Measurements from ENCODE around the gene DTWD1. TPM values are rescaled to one million over a fixed set of nuclear protein-coding genes. Genes with fewer than 3 reads are reported as not detected.
"Not testable (repeated sequence)": the region's sequence is repeated elsewhere in the genome, so short reads cannot be mapped to it uniquely, and the experiment has no call there.

DTWD1 gene
- total RNA-seq, 4 donors from 2014 or later: 16.2 to 36.0 (median 27.8) TPM

DNA sequence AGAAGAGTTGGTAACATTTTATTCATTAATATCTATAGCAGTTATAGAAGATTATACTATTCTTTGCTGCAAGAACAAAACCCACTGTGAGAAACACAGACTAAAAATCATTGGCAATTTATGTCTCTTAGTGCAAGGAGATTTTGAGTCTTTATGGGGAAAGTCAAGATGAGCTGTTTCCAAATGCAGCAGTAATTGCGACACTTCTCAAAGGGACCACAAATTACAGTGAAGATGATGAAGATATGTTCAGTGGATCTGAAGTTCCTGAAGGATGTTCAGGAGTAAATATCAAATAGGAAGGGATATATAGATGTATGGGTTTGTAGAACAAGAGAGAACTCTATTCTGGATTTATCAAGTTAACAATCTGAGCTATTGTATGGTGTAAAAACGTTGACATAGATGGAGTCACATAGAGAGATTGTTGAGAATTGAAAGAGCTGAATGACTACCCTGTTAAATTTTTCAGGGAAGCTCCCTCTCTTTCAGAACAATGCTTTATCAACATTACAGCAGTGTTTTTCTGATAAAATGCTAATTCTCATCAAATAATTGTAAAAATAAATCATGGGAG, 71.8 kb downstream of the DTWD1 start:
- 76 to 79% methylated on average over 2 of the region's 2 CpGs for WGBS, 2 donors
- no peaks in the 10 kb centered on the region for H3K4me1 ChIP-seq
- H3K9me3 ChIP-seq: no peaks in the 10 kb centered on the region
- no peak for DNase-seq
- no peaks in the 10 kb centered on the region for H3K27me3 ChIP-seq
- H3K4me3 ChIP-seq (replicated peaks in 1 of 3): no peak overlapping the region
- intact Hi-C loops (cut with DNase I): no loop called here
- TF ChIP-seq, protein P1, sequence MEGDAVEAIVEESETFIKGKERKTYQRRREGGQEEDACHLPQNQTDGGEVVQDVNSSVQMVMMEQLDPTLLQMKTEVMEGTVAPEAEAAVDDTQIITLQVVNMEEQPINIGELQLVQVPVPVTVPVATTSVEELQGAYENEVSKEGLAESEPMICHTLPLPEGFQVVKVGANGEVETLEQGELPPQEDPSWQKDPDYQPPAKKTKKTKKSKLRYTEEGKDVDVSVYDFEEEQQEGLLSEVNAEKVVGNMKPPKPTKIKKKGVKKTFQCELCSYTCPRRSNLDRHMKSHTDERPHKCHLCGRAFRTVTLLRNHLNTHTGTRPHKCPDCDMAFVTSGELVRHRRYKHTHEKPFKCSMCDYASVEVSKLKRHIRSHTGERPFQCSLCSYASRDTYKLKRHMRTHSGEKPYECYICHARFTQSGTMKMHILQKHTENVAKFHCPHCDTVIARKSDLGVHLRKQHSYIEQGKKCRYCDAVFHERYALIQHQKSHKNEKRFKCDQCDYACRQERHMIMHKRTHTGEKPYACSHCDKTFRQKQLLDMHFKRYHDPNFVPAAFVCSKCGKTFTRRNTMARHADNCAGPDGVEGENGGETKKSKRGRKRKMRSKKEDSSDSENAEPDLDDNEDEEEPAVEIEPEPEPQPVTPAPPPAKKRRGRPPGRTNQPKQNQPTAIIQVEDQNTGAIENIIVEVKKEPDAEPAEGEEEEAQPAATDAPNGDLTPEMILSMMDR (IDR thresholded peaks at IDR 0.05): no peak
- no peak for TF ChIP-seq POLR2A (IDR thresholded peaks at IDR 0.05)
- H3K27ac ChIP-seq: no peak overlapping the region
- H3K36me3 ChIP-seq: no peaks in the 10 kb centered on the region

DNA sequence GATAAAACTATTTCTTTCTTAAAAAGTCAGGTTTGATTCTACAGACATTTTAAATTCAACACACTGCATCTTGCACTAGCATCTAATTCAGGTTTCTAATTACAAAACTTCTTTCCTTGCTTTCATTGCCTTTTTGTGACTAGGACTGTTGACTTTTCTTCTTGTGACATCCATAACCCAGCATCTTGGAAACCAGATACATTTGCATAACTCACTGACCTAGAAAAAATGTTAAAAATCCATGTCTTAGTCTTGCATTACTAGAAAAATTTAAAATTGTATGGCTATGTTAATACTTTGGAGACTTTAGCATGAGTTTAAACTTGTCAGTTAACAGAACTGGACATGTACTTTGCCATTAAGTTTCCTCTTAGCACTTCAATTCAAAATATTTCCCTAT, 72.7 kb downstream of the DTWD1 start:
- DNase-seq: no peak
- TF ChIP-seq, protein P1 (IDR thresholded peaks at IDR 0.05): no peak
- TF ChIP-seq POLR2A (IDR thresholded peaks at IDR 0.05): no peak
- Histone ChIP-seq H3K27me3 (no peaks in the 10 kb centered on the region), H3K27ac (no peak overlapping the region), H3K4me1 (no peaks in the 10 kb centered on the region), H3K36me3 (no peaks in the 10 kb centered on the region), H3K9me3 (no peaks in the 10 kb centered on the region), H3K4me3 (replicated peaks in 1 of 3) (no peak overlapping the region)
- intact Hi-C loops (cut with DNase I): no loop called here

DNA sequence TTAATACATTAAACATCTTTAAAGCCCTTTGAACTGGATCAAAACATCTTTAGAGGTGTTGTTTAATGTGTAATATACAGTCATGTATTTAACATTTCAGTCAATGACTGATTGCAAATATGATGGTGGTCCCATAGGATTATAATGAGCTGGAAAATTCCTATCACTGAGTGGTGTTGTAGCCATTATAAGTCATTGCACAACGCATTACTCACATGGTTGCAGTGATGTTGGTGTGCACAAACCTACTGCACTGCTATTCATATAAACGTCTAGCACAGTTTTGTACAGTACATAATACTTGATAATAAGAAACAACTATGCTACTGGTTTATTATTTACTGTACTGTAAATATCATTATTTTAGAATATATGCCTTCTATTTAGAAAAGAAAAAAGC, 75.6 kb downstream of the DTWD1 start:
- Histone ChIP-seq H3K4me3 (replicated peaks in 1 of 3) (no peak overlapping the region), H3K36me3 (no peaks in the 10 kb centered on the region), H3K27ac (no peak overlapping the region), H3K9me3 (no peaks in the 10 kb centered on the region), H3K27me3 (no peaks in the 10 kb centered on the region), H3K4me1 (no peaks in the 10 kb centered on the region)
- WGBS, 2 donors: 81 to 93% methylated on average over 2 of the region's 2 CpGs
- TF ChIP-seq, protein P1 (IDR thresholded peaks at IDR 0.05): no peak
- no peak for TF ChIP-seq POLR2A (IDR thresholded peaks at IDR 0.05)
- no peak for DNase-seq
- intact Hi-C loops (cut with DNase I): no loop called here

DNA sequence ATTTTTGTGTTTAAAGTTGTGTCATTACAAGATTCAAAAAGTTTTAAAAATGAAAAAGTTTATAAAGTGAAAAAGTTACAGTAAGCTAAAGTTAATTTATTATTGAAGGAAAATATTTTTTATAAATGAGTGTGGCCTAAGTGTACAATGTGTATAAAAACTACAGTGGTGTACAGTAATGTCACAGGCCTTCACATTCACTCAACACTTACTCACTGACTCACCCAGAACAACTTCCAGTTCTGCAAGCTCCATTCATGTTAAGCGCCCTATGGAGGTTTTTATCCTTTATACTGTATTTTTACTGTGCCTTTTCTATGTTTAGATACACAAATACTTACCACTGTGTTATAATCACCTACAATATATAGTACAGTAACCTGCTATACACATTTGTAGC, 76.3 kb downstream of the DTWD1 start:
- DNase-seq: no peak
- H3K4me1 ChIP-seq: no peaks in the 10 kb centered on the region
- intact Hi-C loops (cut with DNase I): no loop called here
- no peak overlapping the region for H3K27ac ChIP-seq
- H3K4me3 ChIP-seq (replicated peaks in 1 of 3): no peak overlapping the region
- 97 to 98% methylated on average over 1 of the region's 1 CpG for WGBS, 2 donors
- H3K36me3 ChIP-seq: no peaks in the 10 kb centered on the region
- no peaks in the 10 kb centered on the region for H3K27me3 ChIP-seq
- no peaks in the 10 kb centered on the region for H3K9me3 ChIP-seq
- TF ChIP-seq, protein P1 (IDR thresholded peaks at IDR 0.05): no peak
- TF ChIP-seq POLR2A (IDR thresholded peaks at IDR 0.05): no peak

DNA sequence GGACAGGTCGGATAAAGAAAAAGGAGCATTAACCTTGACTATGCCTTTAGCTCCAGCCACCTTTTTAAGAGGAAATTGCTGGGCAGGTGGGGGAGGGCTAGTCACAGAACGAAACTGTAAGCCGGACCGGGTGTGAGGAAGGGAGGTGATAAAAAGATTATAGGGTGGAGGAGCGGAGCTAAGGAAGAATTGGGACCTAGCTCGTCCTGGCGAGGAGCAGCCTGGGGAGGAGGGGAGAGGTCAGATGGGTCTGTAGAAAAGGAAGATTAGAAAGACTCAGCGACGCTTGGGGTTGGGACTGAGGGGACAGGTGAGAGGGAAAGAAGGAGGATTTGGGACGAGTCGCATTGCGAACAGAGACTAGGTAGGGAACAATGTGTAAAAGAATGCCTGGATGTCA, 82.1 kb downstream of the DTWD1 start:
- H3K36me3 ChIP-seq; intact Hi-C loops (cut with DNase I); H3K27me3 ChIP-seq; H3K4me3 ChIP-seq (replicated peaks in 1 of 3); H3K9me3 ChIP-seq; H3K4me1 ChIP-seq; DNase-seq; H3K27ac ChIP-seq: not testable (repeated sequence)
- WGBS, 2 donors: 87 to 88% methylated on average over 12 of the region's 12 CpGs

Other genes starting within 250 kb of the DTWD1 start
- gene FGF7, start 197.8 kb upstream of the DTWD1 start, total RNA-seq: 100 to 1,000 TPM in 1 of 4 donors, 10 to 100 TPM in 3; 31.3 to 111 (median 52.4) TPM
- gene FAM227B, start 230 bp upstream of the DTWD1 start, total RNA-seq: 10 to 100 TPM; 13.3 to 16.7 (median 15.2) TPM

Measured in thyroid gland (tissue), 4 donors.